Measurements from ENCODE around the gene SLC6A20.

DNA sequence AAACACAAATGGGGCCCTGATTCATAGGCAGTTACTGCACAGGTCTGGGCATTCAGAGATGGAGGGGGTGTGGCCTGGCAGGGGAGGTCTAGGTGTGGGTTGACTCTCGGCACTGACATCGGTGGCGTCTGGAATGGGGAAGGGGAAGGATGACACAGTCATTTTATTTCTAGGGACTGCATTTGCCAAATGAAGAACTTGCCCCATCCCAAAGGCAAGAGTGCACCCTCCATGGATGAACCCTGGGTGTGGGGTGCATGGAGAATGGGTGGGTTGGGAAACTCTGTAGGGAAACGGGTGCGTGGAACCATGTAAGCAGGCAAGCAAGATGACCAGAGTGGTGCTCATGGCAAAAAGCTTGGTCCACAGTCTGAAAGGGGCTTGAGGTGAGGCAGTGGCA, 24.5 kb downstream of the SLC6A20 start:
- TF ChIP-seq, protein P1, sequence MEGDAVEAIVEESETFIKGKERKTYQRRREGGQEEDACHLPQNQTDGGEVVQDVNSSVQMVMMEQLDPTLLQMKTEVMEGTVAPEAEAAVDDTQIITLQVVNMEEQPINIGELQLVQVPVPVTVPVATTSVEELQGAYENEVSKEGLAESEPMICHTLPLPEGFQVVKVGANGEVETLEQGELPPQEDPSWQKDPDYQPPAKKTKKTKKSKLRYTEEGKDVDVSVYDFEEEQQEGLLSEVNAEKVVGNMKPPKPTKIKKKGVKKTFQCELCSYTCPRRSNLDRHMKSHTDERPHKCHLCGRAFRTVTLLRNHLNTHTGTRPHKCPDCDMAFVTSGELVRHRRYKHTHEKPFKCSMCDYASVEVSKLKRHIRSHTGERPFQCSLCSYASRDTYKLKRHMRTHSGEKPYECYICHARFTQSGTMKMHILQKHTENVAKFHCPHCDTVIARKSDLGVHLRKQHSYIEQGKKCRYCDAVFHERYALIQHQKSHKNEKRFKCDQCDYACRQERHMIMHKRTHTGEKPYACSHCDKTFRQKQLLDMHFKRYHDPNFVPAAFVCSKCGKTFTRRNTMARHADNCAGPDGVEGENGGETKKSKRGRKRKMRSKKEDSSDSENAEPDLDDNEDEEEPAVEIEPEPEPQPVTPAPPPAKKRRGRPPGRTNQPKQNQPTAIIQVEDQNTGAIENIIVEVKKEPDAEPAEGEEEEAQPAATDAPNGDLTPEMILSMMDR (IDR thresholded peaks at IDR 0.05; ENCODE audit: borderline replicate concordance, extremely low read depth, low read length, poor library complexity, severe bottlenecking), result no peak
- no peak for TF ChIP-seq EZH2 (IDR thresholded peaks at IDR 0.05; ENCODE audit: borderline replicate concordance, low read depth, low read length, severe bottlenecking)
